Astrocyte of the spinal cord (primary cell): ENCODE measurements around the gene PTCHD1.

Source experiments
- DNase-seq: peaks from one replicate; pipeline ENCODE4 v3.0.0; 2011; ENCODE audit warnings: low read depth, low spot score
- H3K4me3 ChIP-seq: 2 replicates; pipeline ENCODE4 v1.5.1; 2011; ENCODE audit warnings: low read depth, mild to moderate bottlenecking, low read length, moderate library complexity
- in situ Hi-C: cut with HindIII; loops from 2 replicates; pipeline ENCODE4 v1.10.0; 2017; ENCODE audit warnings: low sequenced_read_pairs
- TF ChIP-seq, protein P1 (sequence below): IDR thresholded peaks from 2 replicates; pipeline ENCODE4 v1.5.1; 2012; ENCODE audit warnings: low read depth, mild to moderate bottlenecking, low read length, inconsistent platforms

PTCHD1 gene

DNA sequence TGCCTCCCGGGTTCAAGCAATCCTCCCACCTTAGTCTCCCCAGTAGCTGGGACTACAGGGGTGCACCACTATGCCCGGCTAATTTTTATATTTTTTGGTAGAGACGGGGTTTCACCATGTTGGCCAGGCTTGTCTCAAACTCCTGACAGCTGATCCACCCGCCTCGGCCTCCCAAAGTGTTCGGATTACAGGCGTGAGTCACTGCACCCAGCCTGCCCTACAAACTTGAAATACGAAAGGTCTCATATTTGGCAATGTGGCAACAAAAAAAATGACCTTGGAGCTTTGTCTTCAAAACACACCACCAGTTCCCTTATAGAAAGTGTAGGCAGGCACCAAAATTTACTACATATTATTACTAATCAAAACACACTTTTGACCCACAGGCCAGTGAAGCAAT is 22.9 kb upstream of the PTCHD1 start:
- H3K4me3 ChIP-seq, result no peak overlapping the region
- TF ChIP-seq, protein P1, sequence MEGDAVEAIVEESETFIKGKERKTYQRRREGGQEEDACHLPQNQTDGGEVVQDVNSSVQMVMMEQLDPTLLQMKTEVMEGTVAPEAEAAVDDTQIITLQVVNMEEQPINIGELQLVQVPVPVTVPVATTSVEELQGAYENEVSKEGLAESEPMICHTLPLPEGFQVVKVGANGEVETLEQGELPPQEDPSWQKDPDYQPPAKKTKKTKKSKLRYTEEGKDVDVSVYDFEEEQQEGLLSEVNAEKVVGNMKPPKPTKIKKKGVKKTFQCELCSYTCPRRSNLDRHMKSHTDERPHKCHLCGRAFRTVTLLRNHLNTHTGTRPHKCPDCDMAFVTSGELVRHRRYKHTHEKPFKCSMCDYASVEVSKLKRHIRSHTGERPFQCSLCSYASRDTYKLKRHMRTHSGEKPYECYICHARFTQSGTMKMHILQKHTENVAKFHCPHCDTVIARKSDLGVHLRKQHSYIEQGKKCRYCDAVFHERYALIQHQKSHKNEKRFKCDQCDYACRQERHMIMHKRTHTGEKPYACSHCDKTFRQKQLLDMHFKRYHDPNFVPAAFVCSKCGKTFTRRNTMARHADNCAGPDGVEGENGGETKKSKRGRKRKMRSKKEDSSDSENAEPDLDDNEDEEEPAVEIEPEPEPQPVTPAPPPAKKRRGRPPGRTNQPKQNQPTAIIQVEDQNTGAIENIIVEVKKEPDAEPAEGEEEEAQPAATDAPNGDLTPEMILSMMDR, result no peak
- DNase-seq, result no peak
- in situ Hi-C loops, result no loop called here

DNA sequence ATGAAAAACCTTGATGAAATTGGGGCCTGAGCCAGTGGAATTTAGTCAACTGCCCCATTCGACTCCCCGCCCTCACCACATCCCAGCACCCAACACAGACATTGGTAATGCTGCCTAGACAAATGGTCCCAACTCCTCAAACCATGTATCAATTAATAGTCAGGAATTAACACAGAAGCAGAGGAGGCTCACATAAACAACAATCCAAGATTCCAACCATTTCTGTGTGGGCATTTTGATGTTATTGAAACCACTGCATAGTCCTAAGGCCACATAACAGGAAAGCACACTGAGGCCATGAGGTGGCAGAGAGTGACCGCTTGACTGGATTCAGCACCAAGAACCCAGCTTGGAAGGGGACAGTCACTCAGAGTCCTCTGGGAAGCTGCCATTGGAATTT is 22.5 kb upstream of the PTCHD1 start:
- no peak for DNase-seq
- TF ChIP-seq, protein P1, result no peak
- in situ Hi-C loops, result no loop called here
- no peak overlapping the region for H3K4me3 ChIP-seq

DNA sequence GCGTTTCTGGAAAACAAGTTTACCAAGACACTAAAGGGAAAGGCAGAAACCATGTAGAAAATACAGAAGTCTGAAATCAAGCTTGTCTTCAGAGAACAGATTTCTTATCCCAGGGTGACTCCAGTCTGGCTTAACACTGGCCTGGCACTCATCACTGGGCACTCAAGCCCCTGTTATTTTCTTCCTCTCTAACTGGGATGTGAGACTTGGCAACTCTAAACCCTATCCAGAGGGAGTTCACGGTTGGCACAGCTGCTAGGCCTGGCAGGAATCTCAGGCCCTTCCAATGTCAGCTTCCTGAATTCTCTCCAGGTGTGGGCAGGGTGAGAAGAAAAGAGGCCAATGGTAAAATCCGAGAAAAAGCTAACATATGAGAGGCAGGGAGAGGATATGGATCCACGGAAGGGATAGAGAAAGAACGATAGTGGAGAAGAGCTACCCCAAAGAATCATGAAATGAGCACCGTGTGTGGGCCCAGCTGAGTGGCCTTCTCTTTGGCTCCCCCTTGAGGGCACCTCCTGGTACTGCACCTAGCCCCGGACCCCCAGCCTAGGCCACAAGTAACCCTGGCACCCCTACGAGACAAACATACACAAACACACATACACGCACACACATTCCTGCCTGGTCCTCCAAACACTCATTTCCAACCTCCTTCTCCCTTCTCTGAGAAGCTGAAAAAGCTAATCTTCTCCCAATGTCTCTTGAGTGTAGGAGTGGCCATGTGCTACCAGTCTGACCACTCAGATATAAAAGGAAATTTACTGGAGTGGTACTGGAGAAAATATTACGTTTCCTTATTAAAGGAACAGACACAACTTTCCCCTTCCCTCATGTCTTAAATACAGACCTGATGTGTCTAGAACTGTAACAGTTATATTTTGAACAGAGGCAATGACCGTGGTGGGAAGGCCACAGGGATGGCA is 16.6 kb upstream of the PTCHD1 start:
- H3K4me3 ChIP-seq, result no peak overlapping the region
- TF ChIP-seq, protein P1, result peak; percentile 84
- in situ Hi-C loops, result no loop called here
- DNase-seq, result no peak

DNA sequence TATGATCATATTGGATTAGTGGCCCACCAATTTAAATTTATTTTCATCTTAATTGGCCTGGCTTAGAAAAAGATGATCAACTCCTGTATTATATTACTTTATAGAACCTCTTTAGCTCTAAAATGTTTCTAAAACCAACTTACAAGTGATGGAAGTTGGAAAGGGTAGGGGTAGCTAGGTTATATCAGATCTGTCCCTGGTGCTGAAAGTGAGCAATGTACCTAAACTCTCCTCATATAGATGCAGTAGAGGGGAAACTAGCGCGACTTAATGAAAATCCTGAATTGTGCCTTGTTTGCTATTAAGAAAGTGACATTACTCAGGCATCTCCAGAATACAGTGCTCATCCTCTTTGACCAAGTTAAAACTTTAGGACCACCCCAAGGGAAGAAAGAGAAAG is 7.5 kb upstream of the PTCHD1 start:
- in situ Hi-C loops, result no loop called here
- no peak overlapping the region for H3K4me3 ChIP-seq
- TF ChIP-seq, protein P1, result no peak
- no peak for DNase-seq

DNA sequence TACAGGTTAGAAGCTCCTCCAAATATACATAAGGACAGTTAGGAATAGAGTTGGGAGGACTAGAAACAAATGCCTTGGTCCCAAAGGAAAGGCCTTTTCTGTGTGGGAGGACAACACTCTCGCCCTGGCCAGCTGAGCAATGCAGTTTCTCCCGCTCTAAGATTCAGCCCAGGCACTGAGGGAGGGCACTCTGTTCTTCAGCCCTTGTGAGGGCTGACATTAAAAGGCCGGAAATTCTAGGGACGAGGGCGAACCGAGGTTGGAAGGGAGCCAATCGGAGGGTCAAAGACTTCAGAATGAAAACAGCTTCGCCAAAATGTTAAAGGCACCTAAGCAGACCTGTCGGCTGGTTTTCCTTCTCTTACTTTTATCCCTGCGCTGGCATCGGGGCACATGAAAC is 2.9 kb upstream of the PTCHD1 start:
- in situ Hi-C loops, result no loop called here
- no peak for DNase-seq
- TF ChIP-seq, protein P1, result no peak
- H3K4me3 ChIP-seq, result no peak overlapping the region

DNA sequence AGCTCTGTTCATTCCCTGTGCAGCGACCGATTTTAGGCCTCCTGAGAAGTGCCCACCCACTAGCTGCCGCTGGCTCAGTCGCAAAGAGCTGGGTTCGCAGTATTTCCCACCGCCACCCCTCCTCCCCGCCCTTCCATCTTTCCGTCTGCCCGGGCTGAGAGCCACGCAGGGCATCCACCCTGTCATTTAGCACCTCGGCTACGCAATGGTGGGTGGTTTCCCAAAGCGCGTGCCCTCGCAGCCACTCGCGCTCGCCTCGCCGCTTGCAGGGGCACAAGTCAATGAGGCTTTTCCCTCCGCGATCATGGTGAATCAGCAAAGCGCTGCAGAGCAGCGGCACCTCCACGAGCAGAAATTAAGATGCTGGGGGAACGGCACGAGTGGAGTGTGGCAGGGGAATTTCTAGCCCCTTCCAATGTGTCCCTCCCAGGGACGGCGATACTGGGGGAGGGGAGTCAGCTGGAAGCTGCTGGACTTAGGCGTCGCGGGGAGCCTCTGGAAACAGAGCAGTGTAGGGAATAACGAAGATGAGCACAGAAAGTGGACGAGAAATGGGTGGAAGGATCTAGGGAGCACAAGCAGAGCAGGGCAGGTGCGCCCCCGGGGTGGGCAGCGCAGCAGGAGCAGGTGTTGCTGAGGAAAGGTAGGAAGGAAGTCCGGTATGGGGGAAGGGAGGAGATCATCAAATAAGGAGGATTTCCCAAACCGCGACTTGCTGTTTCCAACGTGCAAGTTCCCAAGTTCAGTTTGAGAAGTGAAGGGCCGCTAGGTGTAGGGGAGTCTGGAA is 2.4 kb upstream of the PTCHD1 start:
- no peak overlapping the region for H3K4me3 ChIP-seq
- TF ChIP-seq, protein P1, result no peak
- no peak for DNase-seq
- in situ Hi-C loops, result no loop called here
